GM12801 (cell line): ENCODE data around the gene PANK3.

ENCODE experiments used
- CTCF ChIP-seq: IDR thresholded peaks from one replicate; pipeline ENCODE4 v1.5.1; 2011; ENCODE audit warnings: control low read depth; ENCODE audit not compliant: insufficient read length; ENCODE audit errors: extremely low read depth

PANK3 gene

DNA sequence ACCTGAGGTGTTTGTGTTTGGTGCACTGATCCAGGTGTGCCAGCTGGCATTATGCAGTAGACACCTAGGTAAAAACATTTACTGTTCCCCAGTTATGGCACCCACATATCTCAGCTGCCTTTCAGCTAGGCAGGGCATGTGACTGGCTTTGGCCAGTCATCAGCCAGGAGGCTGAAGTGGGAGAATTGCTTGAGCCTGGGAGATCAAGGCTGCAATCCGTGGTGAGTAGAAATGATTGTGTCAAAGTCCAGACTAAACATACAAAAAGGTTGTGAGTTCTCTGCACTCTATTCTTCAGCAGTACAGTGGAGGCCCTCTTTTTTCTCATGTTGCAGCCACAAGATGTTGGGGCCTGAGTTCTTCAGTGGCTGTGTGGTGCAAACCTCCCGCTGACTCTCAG is 53.3 kb downstream of the PANK3 start:
- no peak for TF ChIP-seq CTCF

DNA sequence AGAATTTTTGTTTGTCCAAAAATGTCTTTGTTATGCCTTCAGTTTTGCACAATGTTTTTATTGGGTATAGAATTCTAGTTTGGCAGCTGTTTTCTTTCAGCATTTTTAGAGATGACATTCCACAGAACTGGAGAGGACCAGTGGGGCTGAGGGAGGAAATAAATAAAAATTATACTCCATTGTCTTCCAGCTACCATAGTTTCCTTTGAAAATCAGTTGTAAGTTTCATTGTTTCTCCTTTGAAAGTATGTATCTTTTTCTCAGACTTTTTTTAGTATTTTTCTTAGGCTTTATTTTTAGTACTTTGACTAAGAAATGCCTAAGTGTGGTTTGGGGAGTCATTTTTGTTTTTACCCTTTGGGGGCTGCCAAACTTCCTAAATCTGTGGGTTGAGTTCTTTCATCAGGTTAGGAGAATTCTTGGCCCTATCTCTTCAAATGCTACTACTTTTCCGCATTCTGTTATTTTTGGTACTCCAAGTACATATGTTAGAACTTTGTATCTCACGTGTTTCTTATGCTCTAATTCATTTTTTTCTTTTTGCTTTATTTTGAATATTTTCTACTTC is 65.2 kb downstream of the PANK3 start:
- TF ChIP-seq CTCF: no peak

DNA sequence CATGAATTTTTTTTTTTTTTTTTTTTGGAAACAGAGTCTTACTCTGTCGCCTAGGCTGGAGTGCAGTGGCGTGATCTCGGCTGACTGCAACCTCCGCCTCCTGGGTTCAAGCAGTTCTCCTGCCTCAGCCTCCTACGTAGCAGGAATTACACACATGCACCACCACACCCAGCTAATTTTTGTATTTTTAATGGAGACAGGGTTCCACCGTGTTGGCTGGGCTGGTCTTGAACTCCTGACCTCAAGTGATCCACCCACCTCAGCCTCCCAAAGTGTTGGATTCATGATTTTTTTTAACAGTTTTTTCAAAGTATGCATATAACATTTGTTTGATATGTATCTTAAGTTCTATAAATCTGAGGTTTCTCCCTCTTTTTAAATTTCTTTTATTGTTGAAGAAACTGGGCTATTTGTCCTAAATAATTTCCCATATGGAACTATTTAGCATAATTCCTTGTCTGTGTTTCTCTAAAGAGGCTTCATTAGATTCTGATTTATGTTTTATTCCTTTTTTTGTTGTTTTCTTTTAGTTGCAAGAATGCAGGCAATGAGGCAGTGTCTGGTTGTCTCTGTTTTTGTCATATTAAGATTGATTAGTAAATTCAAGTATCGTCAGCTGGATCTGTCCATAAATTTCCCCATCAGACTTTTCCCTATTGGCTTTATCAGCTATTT is 76.5 kb downstream of the PANK3 start:
- no peak for TF ChIP-seq CTCF
